GOT3 (cell line): Measurements from ENCODE around the gene RAD51B.
"Not testable (repeated sequence)": the region's sequence is repeated elsewhere in the genome, so short reads cannot be mapped to it uniquely, and the experiment has no call there.

Experiments used
- DNase-seq: peaks from one replicate; lab custom pipeline; 2025; ENCODE audit warnings: mixed read lengths; lab: John Stamatoyannopoulos, UW

RAD51B gene

GRCh38 chr14:68274725-68275124 lies 455.1 kb downstream of the RAD51B start:
- no peak for DNase-seq

GRCh38 chr14:68278576-68279436 lies 459.2 kb downstream of the RAD51B start:
- DNase-seq: no peak

DNA sequence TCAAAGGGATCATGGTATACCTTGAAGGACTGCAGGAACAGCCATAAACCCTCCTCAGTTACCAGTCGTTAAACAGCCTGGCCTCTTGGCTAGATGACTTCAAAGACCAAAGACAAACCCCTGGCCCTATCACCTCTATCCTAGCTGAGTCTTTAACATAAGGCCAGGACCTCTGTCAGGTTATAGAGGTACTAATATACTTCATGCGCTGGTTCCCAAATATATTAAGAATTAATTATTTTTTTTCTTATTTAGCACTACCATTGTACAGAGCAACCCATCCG lies 459.8 kb downstream of the RAD51B start:
- DNase-seq: no peak

- no peak for DNase-seq
Observed at GRCh38 chr14:68279777-68280233, 460.2 kb downstream of the RAD51B start.

- no peak for DNase-seq
Observed at GRCh38 chr14:68281497-68281896, 461.9 kb downstream of the RAD51B start.

DNA sequence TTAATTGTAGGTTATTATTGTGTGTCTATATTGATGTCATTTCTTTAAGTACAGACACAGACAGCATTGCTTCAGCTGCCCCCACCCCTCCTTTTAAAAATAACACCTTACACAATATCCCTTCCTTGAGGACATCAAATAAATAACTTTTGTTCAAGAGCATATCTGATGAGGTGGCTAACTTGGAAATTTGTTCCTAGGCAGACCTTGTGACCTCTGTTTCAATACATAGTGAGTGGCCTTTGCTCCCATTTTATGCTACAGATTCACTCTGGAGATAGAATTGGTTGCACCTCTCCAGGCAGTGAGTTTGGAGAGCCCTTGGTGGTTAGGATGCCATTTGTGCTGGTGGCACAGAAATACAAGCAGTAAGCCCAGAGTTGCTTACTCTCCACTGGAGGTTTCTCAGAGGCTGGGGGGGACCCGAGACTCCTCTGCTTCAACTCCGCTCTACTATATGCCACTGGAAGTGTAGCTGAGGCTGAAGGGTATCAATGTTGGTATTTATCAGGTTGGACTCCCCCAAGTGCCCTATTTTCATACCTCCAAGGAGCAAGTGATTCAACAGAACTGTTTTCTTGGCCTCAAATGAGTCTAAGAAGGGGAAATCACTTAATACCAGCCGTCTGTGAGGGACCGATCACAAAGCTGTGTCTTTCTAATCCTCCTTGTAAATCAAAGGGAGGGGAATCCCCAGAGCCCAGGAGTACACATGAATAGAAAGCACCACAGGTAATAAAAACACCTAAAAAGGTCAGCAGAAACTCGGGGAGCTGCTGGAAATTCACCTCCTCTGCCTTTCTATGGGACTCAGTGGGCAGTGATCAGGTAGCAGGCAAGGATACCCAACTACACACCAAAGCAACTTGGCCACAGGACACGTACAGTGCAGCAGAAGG lies 463.1 kb downstream of the RAD51B start:
- DNase-seq: no peak

- no peak for DNase-seq
Observed at GRCh38 chr14:68283378-68284123, 464.0 kb downstream of the RAD51B start.

DNA sequence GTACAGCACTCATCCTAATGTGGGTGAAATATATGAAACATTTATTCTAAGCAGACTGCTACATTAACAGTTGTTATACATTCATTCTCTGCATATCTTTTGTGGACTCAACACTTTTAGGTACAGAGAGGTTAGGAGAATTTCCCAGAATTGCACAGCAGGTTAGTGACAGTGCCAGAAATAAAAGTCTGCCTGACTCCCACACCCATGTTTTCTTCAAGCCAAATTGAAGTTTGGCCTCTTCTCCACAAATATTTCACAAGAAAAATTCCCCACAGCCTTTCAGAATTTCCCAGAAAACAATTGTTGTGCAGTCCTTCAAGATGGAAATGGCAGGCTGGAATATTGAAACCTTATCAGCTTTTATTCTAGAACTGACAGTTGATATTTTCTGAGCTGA lies 464.8 kb downstream of the RAD51B start:
- DNase-seq: no peak

GRCh38 chr14:68284834-68285233 lies 465.3 kb downstream of the RAD51B start:
- no peak for DNase-seq

- DNase-seq: no peak
Observed at GRCh38 chr14:68285421-68286179, 466.0 kb downstream of the RAD51B start.

- no peak for DNase-seq
Observed at GRCh38 chr14:68286667-68287066, 467.1 kb downstream of the RAD51B start.

DNA sequence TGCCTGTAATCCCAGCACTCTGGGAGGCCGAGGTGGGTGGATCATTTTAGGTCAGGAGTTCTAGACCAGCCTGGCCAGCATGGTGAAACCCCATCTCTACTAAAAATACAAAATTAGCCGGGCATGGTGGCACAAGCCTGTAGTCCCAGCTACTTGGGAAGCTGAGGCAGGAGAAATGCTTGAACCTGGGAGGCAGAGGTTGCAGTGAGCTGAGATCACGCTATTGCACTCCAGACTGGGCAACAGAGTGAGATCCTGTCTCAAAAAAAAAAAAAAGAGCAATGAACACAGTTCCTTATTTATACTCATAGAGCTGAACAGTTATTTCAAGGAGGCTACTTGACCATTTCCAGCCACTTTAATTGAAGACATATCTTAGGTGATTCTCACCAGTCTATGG lies 469.9 kb downstream of the RAD51B start:
- not testable (repeated sequence) for DNase-seq

GRCh38 chr14:68291820-68292219 lies 472.2 kb downstream of the RAD51B start:
- DNase-seq: no peak

DNA sequence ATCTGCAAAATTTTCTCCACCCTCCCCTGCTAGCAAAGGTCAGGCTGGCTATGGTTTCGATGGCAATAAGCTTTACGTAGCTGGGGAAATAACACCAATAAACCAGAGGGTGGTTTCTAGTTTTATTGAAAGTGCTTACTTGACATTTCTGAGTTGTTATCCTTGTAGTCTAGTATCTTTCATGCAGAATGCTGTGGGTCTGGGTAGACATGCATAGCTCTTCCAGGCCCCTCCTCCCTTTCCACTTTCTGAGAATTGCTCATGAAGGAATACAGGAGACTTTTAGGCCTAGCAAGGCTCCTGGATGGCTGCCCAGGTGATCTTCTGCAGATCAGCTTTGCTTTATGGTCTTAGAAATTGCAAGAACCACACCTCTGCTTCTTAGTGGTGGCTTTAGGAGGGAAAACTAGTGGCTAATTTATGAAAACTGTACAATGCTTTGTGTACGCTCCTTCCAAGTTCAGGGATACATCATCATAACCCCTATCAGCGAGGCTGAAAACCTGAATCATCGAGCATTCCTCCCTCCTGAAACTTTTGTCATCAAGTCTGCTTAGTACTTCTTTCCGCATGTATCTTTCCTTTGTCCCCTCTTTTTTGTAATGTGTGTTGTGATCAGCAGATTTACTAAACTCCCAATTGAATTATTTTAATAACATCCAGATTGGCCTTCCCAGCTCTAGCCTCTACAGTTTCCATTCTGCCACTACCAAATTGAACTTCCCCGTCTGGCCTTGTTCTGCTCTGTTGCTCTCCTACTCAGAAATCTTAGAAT lies 473.0 kb downstream of the RAD51B start:
- DNase-seq: no peak

GRCh38 chr14:68293404-68293803 lies 473.8 kb downstream of the RAD51B start:
- DNase-seq: no peak

- DNase-seq: no peak
Observed at GRCh38 chr14:68295316-68295816, 475.8 kb downstream of the RAD51B start.

- no peak for DNase-seq
Observed at GRCh38 chr14:68297039-68297438, 477.5 kb downstream of the RAD51B start.

DNA sequence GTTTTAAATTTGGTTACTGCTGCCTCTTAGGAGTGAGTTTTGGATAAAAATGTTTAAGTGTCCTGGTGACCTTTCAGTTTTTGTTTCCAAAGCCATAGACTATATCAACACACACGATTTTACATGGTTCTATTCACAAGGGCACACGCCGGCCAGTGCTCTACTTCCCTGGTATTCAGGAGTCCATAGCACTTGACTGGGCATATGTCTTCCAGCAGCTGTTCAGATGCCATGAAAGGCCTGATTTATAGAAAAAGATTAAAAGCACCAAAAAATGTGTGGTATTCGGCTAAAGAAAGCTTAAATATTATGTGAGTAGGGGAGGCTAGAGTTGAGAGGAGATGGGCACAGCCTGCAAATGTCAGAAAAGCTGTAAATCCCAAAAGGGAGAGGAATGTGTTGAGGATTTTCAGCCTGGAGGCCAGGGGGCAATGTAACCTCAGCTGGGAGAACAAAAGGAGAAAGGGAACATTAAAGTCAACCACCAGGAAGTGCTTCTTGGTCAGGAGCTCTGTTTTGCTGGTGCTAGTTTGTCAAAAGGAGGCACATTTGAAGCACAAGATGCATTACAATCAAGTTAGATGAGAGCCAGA lies 478.4 kb downstream of the RAD51B start:
- DNase-seq: no peak

- DNase-seq: no peak
Observed at GRCh38 chr14:68300608-68301007, 481.0 kb downstream of the RAD51B start.

- DNase-seq: no peak
Observed at GRCh38 chr14:68301219-68301618, 481.6 kb downstream of the RAD51B start.
